CD14-positive monocyte (primary cell): ENCODE measurements around the gene ELMO1. TPM values are rescaled to one million over a fixed set of nuclear protein-coding genes. Genes with fewer than 3 reads are reported as not detected.

Source experiments
- DNase-seq, 3 donors: peaks; one replicate each; pipeline ENCODE4 v3.0.0-alpha.2; 2011 to 2022
- H2AFZ ChIP-seq: 2 replicates; pipeline ENCODE4 v1.6.0; 2012; ENCODE audit warnings: mild to moderate bottlenecking, low read depth, low read length, inconsistent platforms; ENCODE audit not compliant: insufficient read depth, poor library complexity, severe bottlenecking
- H3K27ac ChIP-seq, 2 donors: 1 replicate in 1 of 2; 2 replicates in 1 of 2; pipeline ENCODE4 v1.5.1; 2012 to 2013; ENCODE audit warnings: low read length in 2 of 2, control low read depth in 1 of 2, inconsistent platforms in 1 of 2, low read depth in 1 of 2, mild to moderate bottlenecking in 1 of 2
- H3K27me3 ChIP-seq, 2 donors: one replicate each; pipeline versions ENCODE4 v1.6.0 to v1.6.1; 2011 to 2013; ENCODE audit warnings: low read length in 2 of 2; ENCODE audit not compliant: control insufficient read depth in 2 of 2, insufficient read depth in 2 of 2
- H3K36me3 ChIP-seq, 2 donors: replicated peaks in 1 of 2; 1 replicate in 1 of 2; 2 replicates in 1 of 2; pipeline versions ENCODE4 v1.5.1 to v1.6.1; 2012 to 2013; ENCODE audit warnings: low read length in 2 of 2, control low read depth in 1 of 2, inconsistent platforms in 1 of 2, mild to moderate bottlenecking in 1 of 2; ENCODE audit not compliant: insufficient read depth in 2 of 2, control insufficient read depth in 1 of 2
- H3K4me1 ChIP-seq, 2 donors: 1 replicate in 1 of 2; 2 replicates in 1 of 2; pipeline versions ENCODE4 v1.5.1 to v1.6.1; 2012 to 2013; ENCODE audit warnings: low read length in 2 of 2, control low read depth in 1 of 2, inconsistent platforms in 1 of 2, mild to moderate bottlenecking in 1 of 2, moderate library complexity in 1 of 2; ENCODE audit not compliant: insufficient read depth in 2 of 2, control insufficient read depth in 1 of 2
- H3K4me2 ChIP-seq: replicated peaks from 2 replicates; pipeline ENCODE3; 2012; ENCODE audit warnings: low read length, moderate library complexity, mild to moderate bottlenecking; ENCODE audit not compliant: poor library complexity, severe bottlenecking; ENCODE audit errors: extremely low read depth
- H3K4me3 ChIP-seq, 3 experiments: fragments of 200-600 bp in 1 of 3; sonication (generic) in 1 of 3; replicated peaks in 1 of 3; 1 replicate in 2 of 3; 2 replicates in 1 of 3; pipeline ENCODE4 v1.5.1; 2011 to 2013; ENCODE audit warnings: low read length in 3 of 3, mild to moderate bottlenecking in 3 of 3, control low read depth in 2 of 3, low read depth in 2 of 3, inconsistent platforms in 1 of 3, moderate library complexity in 1 of 3
- H3K79me2 ChIP-seq: 2 replicates; pipeline ENCODE4 v1.6.0; 2012; ENCODE audit warnings: mild to moderate bottlenecking, control low read depth, inconsistent platforms, low read length, moderate library complexity; ENCODE audit not compliant: insufficient read depth
- H3K9ac ChIP-seq: 2 replicates; pipeline ENCODE4 v1.6.0; 2017; ENCODE audit warnings: low read length, mild to moderate bottlenecking; ENCODE audit not compliant: insufficient read depth, poor library complexity, severe bottlenecking
- H3K9me3 ChIP-seq, 2 donors: replicated peaks in 1 of 2; 1 replicate in 1 of 2; 2 replicates in 1 of 2; pipeline versions ENCODE4 v1.5.1 to v1.6.1; 2012 to 2013; ENCODE audit warnings: low read length in 2 of 2, control low read depth in 1 of 2; ENCODE audit not compliant: control insufficient read depth in 1 of 2, insufficient read depth in 1 of 2
- H4K20me1 ChIP-seq: 2 replicates; pipeline ENCODE4 v1.6.0; 2012; ENCODE audit warnings: mild to moderate bottlenecking, low read length, control low read depth, moderate library complexity; ENCODE audit not compliant: insufficient read depth
- H3K27ac Mint-ChIP-seq, 7 donors: one replicate each; pipeline ENCODE4 v1.8.0; 2020; ENCODE audit warnings: mild to moderate bottlenecking in 7 of 7, mixed read lengths in 7 of 7, moderate library complexity in 6 of 7, inconsistent platforms in 2 of 7
- H3K27me3 Mint-ChIP-seq, 3 donors: one replicate each; pipeline ENCODE4 v1.8.0; 2021 to 2022; ENCODE audit warnings: low read depth in 3 of 3, mild to moderate bottlenecking in 3 of 3, mixed read lengths in 3 of 3, moderate library complexity in 3 of 3, inconsistent platforms in 1 of 3
- H3K36me3 Mint-ChIP-seq, 2 donors: one replicate each; pipeline ENCODE4 v1.8.0; 2020; ENCODE audit warnings: mixed read lengths in 2 of 2, inconsistent platforms in 1 of 2, mild to moderate bottlenecking in 1 of 2
- H3K4me1 Mint-ChIP-seq: one replicate; pipeline ENCODE4 v1.8.0; 2020; ENCODE audit warnings: mild to moderate bottlenecking, mixed read lengths
- H3K4me3 Mint-ChIP-seq, 2 donors: one replicate each; pipeline ENCODE4 v1.8.0; 2020; ENCODE audit warnings: mild to moderate bottlenecking in 2 of 2, mixed read lengths in 2 of 2, moderate library complexity in 1 of 2
- H3K9me3 Mint-ChIP-seq, 7 donors: one replicate each; pipeline ENCODE4 v1.8.0; 2020 to 2022; ENCODE audit warnings: mixed read lengths in 7 of 7, mild to moderate bottlenecking in 6 of 7, moderate library complexity in 6 of 7, inconsistent platforms in 2 of 7
- WGBS: methylation state at CpG from one replicate; pipeline ENCODE4 v1.1.5; 2013; ENCODE audit warnings: missing lambda C conversion rate; ENCODE audit not compliant: insufficient coverage; 5-methylcytosine and 5-hydroxymethylcytosine counted together
- intact Hi-C, 2 donors: fragments of 100-400 bp; cut with micrococcal nuclease; formaldehyde crosslinking; loops; one replicate each; pipeline versions ENCODE4 v1.15.0 to v1.15.1; 2023
- polyA plus RNA-seq, 3 donors: library from polyadenylated mRNA; depleted of rRNA in 1 of 3; unstranded in 2 of 3; stranded (reverse) in 1 of 3; fragments of 300-500 nt in 2 of 3; fragments of >200 nt in 1 of 3; fragmentation: Illumina TruSeq in 2 of 3; gene quantifications; 1 replicate in 2 of 3; 2 replicates in 1 of 3; pipeline ENCODE4 v1.2.3, GENCODE V29; 2012 to 2021
- TF ChIP-seq, protein P1 (sequence below): fragments of 200-600 bp; IDR thresholded peaks from one replicate; pipeline ENCODE4 v1.8.0; 2022; ENCODE audit warnings: antibody characterized with exemption, mild to moderate bottlenecking

ELMO1 gene
- polyA plus RNA-seq, 3 donors: 46.6 to 50.2 (median 46.7) TPM

DNA sequence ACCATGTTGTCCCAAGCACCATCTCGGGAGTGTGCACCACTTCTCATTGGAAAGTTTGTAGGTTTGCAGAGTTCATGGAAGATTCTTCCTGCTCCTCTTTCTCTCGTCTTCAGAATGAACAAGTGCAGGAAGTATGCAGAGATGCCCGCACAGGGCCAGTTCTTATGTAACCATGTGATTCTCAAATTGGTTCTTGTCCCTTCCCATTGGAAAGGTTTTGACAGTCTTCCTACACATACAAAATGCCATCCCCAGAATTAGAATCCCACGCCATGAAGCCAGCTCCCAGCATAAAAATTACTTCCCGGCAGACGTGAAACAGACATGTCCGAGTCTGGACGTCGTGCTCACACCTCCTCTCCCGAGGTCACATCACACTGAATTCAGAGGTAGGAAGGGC lies 251.6 kb downstream of the ELMO1 start:
- 93% methylated on average over 6 of the region's 10 CpGs for WGBS
- H3K36me3 ChIP-seq: peaks cover 30 to 74% of the 10 kb centered on the region in 2 donors
- H3K27ac Mint-ChIP-seq: peak overlapping the region in 1 of 7 donors; percentile 44
- H2AFZ ChIP-seq: no peak overlapping the region
- no peak overlapping the region for H3K9ac ChIP-seq
- TF ChIP-seq, protein P1, sequence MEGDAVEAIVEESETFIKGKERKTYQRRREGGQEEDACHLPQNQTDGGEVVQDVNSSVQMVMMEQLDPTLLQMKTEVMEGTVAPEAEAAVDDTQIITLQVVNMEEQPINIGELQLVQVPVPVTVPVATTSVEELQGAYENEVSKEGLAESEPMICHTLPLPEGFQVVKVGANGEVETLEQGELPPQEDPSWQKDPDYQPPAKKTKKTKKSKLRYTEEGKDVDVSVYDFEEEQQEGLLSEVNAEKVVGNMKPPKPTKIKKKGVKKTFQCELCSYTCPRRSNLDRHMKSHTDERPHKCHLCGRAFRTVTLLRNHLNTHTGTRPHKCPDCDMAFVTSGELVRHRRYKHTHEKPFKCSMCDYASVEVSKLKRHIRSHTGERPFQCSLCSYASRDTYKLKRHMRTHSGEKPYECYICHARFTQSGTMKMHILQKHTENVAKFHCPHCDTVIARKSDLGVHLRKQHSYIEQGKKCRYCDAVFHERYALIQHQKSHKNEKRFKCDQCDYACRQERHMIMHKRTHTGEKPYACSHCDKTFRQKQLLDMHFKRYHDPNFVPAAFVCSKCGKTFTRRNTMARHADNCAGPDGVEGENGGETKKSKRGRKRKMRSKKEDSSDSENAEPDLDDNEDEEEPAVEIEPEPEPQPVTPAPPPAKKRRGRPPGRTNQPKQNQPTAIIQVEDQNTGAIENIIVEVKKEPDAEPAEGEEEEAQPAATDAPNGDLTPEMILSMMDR: no peak
- H3K27me3 ChIP-seq: no peaks in the 10 kb centered on the region
- no peaks in the 10 kb centered on the region for H3K9me3 Mint-ChIP-seq
- H3K36me3 Mint-ChIP-seq: peaks cover 40 to 61% of the 10 kb centered on the region in 2 donors
- H3K4me1 Mint-ChIP-seq: peaks cover 2% of the 10 kb centered on the region
- H3K9me3 ChIP-seq: no peaks in the 10 kb centered on the region
- no peak overlapping the region for H3K4me3 ChIP-seq
- intact Hi-C loops: no loop called here
- peaks cover 68% of the 10 kb centered on the region for H4K20me1 ChIP-seq
- H3K4me3 Mint-ChIP-seq: no peak overlapping the region
- H3K27me3 Mint-ChIP-seq: no peaks in the 10 kb centered on the region
- no peak for DNase-seq
- H3K4me1 ChIP-seq: no peaks in the 10 kb centered on the region
- H3K79me2 ChIP-seq: no peaks in the 10 kb centered on the region
- H3K4me2 ChIP-seq: no peak overlapping the region
- H3K27ac ChIP-seq: no peak overlapping the region

DNA sequence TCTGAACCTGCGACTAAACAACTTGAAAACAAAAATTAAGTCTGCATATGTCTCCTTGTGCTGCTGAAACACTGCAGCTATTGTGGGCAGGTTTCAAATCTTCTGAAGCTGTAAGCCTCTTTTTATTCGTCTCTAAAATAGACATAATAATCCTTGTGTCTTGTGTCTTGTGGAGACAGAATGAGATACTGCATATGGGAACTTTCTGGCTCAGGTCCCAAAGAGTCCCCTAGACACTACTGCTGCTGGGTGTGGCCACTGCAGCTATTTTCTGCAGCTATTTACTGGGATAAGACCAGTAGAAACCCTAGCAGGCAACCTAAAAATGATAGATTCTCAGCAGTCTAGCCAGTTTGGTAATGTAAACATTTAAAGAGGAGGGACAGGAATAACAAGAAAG lies 252.0 kb downstream of the ELMO1 start:
- Mint-ChIP-seq H3K9me3 (no peaks in the 10 kb centered on the region), H3K36me3 (peaks cover 44 to 65% of the 10 kb centered on the region in 2 donors), H3K27ac (no peak overlapping the region), H3K4me3 (no peak overlapping the region), H3K27me3 (no peaks in the 10 kb centered on the region), H3K4me1 (peaks cover under 1% of the 10 kb centered on the region)
- Histone ChIP-seq H3K9me3 (no peaks in the 10 kb centered on the region), H3K79me2 (no peaks in the 10 kb centered on the region), H3K27me3 (no peaks in the 10 kb centered on the region), H3K36me3 (peaks cover 30 to 77% of the 10 kb centered on the region in 2 donors), H3K4me2 (no peak overlapping the region), H3K4me3 (no peak overlapping the region), H4K20me1 (peaks cover 64% of the 10 kb centered on the region), H3K27ac (no peak overlapping the region), H3K9ac (no peak overlapping the region), H3K4me1 (no peaks in the 10 kb centered on the region), H2AFZ (no peak overlapping the region)
- TF ChIP-seq, protein P1: no peak
- no peak for DNase-seq
- intact Hi-C loops: no loop called here
- 90% methylated on average over 2 of the region's 2 CpGs for whole genome bisulfite sequencing
